Stimulated activated CD8-positive, alpha-beta memory T cell treated with anti-CD3 and anti-CD28 coated beads, Interleukin-12 subunit alpha, Interleukin-12 subunit beta, amount 100 ng/mL, for 4 hours (primary cell): ENCODE measurements around the gene MEGF8.
A peak's percentile ranks its signal among the peaks of the same experiment; 100 is the strongest.

Source experiments
- DNase-seq: peaks from one replicate; pipeline ENCODE4 v3.0.0-alpha.2; 2020; ENCODE audit warnings: low read depth

MEGF8 gene

GRCh38 chr19:42286349-42287016, 39.0 kb upstream of the MEGF8 start:
- no peak for DNase-seq

DNA sequence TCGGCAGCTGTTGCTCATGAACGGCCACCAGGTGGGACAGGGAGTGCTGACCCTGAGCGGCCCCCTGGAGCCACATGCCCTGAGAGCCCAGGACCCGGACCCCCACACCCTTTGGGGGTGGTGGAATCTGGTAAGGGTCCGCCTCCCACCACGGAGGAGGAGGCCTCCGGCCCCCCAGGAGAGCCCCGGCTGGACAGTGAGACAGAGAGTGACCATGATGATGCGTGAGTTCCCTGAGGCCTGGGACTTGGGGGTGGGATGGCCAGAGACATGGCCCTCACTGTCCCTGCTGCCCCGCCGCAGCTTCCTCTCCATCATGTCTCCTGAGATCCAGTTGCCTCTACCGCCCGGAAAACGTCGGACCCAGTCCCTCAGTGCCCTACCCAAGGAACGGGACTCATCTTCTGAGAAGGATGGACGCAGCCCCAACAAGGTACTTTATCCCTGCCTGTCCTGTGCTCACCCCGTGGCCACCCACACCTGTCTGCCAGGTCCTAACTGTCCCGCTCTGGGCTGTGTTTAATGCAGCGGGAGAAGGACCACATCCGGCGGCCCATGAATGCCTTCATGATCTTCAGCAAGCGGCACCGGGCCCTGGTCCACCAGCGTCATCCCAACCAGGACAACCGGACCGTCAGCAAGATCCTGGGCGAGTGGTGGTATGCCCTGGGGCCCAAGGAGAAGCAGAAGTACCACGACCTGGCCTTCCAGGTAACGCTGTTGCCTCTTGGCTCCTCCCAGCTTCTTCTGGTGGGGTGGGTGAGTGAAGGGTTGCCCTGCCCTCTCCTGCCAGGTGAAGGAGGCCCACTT, 38.2 kb upstream of the MEGF8 start:
- no peak for DNase-seq

DNA sequence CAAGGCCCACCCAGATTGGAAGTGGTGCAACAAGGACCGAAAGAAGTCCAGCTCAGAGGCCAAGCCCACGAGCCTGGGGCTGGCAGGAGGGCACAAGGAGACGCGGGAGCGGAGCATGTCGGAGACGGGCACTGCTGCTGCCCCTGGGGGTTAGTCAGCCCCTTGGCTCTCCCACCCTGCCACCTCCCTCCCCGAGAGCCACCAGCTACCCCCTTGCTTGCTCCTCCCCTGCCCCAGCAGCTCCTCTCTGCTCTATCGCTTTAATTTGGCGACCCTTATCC, 37.7 kb upstream of the MEGF8 start:
- no peak for DNase-seq

DNA sequence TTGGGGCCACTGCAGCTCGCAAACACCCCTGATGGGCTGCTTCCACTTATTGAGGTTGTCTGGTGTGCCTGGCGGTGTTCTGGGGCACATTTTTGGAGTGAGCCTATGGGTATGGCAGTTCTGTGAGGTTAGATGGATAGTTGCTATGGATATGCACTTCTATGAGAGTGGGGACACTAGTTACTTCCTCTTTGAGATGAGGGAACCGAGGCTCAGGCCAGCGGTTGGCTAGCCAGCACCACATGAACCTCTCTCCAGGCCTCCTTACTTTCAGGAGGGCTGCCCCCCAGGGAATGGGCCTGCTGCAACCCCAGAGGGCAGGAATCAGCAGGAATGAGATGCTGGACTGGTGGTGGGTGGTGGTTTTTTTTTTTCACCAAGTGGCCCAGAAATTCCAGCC, 37.0 kb upstream of the MEGF8 start:
- DNase-seq, result no peak

GRCh38 chr19:42288881-42289555, 36.4 kb upstream of the MEGF8 start:
- DNase-seq, result no peak

DNA sequence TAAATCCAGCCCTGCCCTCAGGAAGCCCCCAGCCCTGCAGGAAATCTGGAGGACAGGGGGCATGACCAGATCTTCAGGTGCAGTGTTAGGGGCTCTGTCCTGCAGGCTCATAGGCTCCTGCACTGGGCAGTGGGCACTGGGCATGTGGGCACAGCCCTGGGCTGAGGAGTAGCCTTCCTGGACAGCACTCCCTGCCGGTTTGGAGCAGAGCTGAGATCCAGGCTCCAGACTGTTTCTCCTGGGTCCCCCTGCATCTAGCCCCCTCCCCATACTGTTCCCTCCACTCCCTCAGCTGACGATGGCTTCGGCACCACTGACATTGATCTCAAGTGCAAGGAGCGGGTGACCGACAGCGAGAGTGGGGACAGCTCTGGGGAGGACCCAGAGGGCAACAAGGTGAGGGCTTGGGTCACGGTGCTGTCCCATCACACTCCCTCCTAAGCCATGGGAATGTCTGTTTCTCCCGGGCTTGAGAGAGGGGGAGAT, 35.8 kb upstream of the MEGF8 start:
- no peak for DNase-seq

GRCh38 chr19:42290136-42290522, 35.3 kb upstream of the MEGF8 start:
- no peak for DNase-seq

DNA sequence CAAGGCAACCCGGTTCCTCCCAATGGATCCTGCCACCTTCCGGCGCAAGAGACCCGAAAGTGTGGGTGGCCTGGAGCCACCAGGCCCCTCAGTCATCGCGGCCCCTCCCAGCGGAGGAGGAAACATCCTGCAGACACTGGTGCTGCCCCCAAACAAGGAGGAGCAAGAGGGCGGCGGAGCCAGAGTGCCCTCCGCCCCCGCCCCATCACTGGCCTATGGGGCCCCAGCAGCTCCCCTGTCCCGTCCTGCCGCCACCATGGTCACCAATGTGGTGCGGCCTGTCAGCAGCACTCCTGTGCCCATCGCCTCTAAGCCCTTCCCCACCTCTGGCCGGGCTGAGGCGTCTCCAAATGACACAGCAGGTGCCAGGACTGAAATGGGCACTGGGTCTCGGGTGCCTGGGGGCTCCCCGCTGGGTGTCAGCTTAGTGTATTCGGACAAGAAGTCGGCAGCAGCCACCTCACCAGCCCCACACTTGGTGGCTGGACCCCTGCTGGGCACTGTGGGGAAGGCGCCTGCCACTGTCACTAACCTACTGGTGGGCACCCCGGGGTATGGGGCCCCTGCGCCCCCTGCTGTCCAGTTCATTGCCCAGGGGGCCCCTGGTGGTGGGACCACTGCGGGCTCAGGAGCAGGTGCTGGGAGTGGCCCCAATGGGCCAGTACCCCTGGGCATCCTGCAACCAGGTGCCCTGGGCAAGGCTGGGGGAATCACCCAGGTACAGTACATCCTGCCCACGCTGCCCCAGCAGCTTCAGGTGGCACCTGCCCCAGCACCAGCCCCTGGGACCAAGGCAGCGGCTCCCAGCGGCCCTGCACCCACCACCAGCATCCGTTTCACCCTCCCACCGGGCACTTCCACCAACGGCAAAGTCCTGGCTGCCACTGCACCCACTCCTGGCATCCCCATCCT, 34.7 kb upstream of the MEGF8 start:
- peak; percentile 50 for DNase-seq

- DNase-seq, result no peak
These were observed 34.0 kb upstream of the MEGF8 start for GRCh38 chr19:42291435-42291810.

DNA sequence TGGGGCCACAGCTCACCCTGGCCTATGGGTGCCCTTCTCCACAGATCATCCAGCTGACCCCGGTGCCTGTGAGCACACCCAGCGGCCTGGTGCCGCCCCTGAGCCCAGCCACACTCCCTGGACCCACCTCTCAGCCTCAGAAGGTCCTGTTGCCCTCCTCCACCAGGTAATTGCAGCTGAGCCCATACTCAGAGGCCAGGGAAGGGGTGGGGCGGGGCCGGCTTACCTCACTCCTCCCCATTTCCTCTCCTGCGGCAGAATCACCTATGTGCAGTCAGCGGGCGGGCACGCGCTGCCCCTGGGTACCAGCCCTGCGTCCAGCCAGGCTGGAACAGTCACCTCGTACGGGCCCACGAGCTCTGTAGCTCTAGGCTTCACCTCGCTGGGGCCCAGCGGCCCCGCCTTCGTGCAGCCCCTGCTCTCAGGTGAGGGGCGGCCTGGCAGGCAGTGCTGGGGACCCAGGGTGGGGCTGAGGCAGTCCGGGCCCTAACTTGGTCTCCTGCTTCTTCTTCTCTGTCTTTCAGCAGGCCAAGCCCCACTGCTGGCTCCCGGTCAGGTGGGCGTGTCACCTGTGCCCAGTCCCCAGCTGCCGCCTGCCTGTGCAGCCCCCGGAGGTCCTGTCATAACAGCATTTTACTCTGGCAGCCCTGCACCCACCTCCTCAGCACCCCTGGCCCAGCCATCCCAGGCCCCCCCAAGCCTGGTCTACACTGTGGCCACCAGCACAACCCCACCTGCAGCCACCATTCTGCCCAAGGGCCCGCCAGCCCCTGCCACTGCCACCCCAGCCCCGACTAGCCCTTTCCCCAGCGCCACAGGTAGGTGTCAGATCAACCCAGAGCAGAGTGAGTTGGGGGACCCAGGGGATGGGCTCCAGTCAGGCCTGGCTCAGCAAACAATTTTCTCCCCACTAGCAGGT, 33.1 kb upstream of the MEGF8 start:
- no peak for DNase-seq

GRCh38 chr19:42292963-42293362, 32.5 kb upstream of the MEGF8 start:
- DNase-seq, result no peak

GRCh38 chr19:42293540-42293939, 31.9 kb upstream of the MEGF8 start:
- no peak for DNase-seq

DNA sequence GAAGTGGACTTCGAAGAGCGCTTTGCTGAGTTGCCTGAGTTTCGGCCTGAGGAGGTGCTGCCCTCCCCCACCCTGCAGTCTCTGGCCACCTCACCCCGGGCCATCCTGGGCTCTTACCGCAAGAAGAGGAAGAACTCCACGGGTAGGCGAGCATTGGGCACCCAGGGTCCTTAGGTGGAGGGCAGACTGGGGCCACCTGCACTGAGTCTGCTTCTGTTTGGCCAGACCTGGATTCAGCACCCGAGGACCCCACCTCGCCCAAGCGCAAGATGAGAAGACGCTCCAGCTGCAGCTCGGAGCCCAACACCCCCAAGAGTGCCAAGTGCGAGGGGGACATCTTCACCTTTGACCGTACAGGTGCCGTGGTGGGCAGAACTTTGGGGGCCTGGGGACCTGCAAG, 31.5 kb upstream of the MEGF8 start:
- no peak for DNase-seq

DNA sequence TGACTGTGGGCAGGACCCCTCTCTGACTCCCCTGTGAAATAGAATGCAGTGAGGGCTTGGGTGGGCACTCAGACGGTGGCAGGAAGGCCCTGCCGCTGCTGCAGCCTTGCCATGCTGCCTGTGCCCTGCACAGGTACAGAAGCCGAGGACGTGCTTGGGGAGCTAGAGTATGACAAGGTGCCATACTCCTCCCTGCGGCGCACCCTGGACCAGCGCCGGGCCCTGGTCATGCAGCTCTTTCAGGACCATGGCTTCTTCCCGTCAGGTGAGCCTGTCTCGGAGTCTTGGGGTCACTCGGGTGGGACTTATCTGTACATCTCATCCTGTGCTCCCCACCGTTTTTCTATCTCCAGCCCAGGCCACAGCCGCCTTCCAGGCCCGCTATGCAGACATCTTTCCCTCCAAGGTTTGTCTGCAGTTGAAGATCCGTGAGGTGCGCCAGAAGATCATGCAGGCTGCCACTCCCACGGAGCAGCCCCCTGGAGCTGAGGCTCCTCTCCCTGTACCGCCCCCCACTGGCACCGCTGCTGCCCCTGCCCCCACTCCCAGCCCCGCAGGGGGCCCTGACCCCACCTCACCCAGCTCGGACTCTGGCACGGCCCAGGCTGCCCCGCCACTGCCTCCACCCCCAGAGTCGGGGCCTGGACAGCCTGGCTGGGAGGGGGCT, 30.8 kb upstream of the MEGF8 start:
- no peak for DNase-seq

- DNase-seq, result no peak
These were observed 30.1 kb upstream of the MEGF8 start for GRCh38 chr19:42295342-42295741.

DNA sequence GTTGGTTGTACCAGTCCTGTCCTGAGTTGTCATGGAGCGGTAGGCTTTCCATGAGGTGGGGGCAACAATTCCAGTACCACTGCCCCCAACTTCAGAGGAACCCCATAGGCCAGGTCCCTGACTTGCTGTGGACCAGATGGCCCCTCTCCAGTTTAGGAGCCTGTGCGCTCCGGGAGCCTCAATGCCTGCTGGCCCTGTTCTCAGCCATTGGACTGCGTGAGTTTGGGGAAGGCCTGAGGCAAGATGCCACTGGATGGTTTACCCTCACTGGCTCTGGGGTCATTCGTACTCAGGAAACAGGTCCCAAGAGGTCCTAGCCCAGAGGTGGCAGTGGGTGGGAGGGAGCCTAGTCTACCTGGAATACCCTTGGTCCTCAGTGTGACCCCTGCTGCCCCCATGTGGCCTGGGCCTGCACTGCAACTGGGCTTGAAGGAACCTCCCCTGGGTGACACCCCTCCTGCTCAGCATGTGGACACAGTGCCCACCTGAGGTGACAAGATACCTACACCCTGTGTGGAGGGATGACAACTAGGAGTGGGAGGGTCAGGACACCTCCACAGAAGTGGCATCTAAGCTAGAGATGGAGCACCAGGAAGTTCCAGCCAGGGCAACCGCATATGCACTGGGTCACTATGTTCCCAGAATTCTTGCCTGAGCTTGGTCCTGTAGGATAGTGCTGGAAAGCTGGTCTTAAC, 29.5 kb upstream of the MEGF8 start:
- peak; percentile 75 for DNase-seq

DNA sequence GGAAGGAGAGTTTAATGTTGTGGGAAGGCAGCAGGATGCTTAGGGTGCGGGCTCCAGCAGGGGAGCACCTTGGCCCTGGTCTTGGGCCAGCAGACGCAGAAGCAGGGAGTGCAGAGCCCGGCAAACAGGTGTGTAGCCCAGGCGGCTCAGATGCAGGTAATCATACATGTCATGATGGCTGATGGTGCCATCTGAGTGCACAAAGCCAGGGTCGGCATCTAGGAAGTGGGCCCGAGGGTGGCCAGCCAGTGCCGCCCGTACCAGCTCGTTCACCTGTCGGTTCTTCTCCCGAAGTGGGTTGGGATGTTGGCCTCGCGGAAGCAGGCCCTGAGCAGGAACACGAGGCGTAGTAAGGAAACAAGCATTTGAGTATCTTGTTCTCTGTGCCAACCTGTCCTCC, 28.4 kb upstream of the MEGF8 start:
- no peak for DNase-seq

DNA sequence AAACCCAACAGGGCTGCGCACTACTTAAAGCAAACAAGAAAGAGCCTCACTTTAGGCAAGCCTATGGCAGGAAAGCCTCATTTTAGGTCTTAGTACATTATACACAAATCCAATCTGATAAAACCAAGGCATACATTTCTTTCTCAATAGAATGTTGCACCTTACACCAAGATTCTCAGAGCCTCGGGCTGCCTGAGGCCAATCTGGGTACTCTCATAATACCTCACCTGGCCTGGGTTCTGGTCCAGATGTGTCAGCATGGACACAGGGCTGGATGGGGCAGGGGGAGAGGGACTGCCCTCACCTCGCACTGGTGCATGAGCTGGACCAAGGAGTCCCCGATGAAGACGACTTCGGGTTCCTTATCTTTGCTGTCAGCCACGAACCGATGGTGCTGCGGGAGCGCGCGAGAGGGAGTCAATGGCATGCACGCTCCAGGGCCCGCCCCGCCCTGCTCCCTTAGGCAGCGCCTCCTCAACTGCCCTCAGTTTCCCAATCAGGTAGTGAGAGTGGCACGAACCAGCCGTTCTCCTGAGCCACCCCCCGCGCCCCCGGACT, 23.7 kb upstream of the MEGF8 start, which contains the start of gene PRR19:
Gene PRR19, plus strand, starts transcription at position 487 of the 558 bp plus-strand sequence. CDS start 7,453 bp downstream, outside the sequence.
- DNase-seq, result no peak

GRCh38 chr19:42303101-42303464, 22.4 kb upstream of the MEGF8 start:
- DNase-seq, result no peak

DNA sequence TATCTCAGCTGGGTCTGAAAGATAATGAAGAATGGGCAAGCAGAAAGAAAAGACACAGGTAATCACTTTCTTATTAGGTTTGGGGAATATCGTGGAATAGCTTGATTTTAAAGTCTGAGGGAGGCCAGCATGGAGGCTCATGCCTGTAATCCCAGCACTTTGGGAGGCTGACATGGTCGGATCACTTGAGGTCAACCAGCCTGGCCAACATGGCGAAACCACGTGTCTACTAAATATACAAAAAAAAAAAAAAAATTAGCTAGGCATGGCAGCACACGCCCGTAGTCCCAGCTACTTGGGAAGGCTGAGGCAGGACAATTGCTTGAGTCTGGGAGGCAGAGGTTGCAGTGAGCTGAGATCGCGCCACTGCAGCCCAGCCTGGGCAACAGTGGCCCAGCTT, 21.6 kb upstream of the MEGF8 start:
- no peak for DNase-seq
